Measurements from ENCODE around the gene MMP11.
"Not testable (repeated sequence)": the region's sequence is repeated elsewhere in the genome, so short reads cannot be mapped to it uniquely, and the experiment has no call there.

MMP11 gene, protein sequence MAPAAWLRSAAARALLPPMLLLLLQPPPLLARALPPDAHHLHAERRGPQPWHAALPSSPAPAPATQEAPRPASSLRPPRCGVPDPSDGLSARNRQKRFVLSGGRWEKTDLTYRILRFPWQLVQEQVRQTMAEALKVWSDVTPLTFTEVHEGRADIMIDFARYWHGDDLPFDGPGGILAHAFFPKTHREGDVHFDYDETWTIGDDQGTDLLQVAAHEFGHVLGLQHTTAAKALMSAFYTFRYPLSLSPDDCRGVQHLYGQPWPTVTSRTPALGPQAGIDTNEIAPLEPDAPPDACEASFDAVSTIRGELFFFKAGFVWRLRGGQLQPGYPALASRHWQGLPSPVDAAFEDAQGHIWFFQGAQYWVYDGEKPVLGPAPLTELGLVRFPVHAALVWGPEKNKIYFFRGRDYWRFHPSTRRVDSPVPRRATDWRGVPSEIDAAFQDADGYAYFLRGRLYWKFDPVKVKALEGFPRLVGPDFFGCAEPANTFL

DNA sequence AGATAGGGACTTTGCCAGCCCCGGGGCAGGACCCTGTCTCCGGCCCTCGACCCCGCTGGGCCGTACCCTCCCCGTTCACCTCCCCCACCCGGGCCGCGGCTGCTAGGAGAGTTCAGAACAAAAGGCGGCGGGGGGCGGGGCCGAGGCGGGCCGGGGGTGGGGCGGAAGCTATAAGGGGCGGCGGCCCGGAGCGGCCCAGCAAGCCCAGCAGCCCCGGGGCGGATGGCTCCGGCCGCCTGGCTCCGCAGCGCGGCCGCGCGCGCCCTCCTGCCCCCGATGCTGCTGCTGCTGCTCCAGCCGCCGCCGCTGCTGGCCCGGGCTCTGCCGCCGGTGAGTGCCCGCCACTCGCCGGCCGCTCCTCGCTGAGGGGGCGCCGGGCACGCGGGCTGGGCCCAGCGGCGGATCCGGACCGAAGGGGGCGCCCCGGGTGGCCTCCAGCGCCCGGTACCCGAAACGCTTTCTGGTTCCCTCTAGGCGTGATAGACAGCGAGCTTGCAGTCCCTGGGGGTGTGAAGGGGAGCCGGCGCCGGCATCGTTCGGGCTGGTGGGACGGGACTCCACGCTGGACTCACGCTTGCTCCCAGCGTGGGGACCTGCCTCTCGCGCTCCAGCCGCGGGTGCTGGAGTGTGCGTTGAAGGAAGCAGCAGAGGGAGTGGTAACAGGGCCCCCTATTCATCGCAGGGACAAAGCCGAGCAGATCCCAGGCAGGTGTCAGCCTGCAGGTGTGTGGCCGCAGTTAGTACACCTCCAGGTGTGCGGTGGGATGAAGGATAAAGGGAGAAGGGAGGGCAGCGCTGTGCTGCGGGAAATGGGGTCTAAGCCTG, at the start of gene MMP11:
TSS of gene MMP11 (plus strand) at position 201 of the 825 bp plus-strand sequence. CDS start at position 223, 22 bp downstream.
- peak; percentile 23 for DNase-seq

DNA sequence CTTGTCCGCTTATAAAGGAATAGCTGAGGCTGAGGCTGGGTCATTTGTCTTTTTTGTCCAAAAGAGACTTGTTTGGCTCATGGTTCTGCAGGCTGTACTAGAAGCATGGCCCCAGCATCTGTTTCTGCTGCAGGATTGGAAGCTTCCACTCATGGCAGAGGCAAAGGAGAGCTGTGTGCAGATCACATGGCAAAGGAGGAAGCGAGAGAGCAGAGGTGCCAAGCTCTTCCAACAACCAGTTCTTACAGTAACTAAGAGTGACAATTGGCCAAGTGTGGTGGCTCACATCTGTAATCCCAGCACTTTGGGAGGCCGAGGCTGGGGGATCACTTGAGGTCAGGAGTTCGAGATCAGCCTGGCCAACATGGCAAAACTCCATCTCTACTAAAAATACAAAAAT, 44.5 kb upstream of the MMP11 start:
- DNase-seq = not testable (repeated sequence)

DNA sequence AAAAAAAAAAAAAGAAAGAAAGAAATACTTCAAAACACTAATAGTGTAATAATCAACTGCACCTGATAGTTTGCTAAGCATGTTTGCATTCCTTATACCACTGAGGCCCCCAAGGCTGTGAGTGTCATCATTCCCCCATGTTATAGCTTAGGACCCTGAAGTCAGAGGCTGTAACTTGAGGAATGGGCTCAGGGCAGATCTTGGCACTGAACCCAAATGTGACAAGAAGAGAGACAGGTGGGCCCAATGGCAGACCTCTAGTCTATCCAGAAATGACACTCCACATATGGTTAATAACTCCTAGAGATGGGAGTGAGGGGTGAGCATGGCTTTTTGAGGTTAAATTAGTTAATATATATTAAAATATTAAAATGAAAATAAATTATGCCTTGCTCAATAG, 35.0 kb upstream of the MMP11 start:
- no peak for DNase-seq

DNA sequence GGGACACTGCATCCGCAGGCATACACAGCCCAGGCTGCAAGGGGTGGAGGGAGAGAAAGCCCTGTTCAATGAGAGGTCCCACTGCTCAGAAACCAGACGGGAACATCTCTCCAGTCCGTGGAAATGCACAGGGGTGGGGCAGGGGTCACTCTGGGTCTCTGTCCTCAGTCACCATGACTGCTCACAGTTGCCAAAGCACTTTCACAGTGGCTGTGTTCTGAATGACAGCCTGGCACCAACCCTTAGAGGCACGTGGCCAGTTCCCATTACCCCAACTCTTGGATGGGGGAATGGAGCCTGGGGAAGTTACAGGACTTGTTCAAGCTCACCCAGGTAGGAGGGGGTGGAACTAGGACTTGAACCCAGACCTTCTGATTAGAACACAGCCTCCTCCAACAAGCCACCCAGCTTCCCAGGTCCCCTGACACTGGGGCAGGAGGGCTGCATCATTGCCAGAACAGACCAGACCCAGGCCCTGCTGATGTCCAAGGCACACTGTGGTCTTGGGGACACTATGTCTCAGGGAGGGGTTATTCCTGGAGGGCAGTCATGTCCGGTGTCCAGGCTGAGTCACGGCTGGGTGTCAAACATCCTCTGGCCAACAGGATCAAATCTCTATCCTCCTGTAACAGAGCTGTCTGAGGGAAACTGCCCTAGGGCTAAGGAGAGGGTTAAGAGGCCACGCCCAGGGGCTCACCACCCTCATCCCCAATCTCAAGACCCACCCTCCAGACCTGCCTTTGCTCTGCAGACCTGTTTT, 30.0 kb upstream of the MMP11 start:
- no peak for DNase-seq

DNA sequence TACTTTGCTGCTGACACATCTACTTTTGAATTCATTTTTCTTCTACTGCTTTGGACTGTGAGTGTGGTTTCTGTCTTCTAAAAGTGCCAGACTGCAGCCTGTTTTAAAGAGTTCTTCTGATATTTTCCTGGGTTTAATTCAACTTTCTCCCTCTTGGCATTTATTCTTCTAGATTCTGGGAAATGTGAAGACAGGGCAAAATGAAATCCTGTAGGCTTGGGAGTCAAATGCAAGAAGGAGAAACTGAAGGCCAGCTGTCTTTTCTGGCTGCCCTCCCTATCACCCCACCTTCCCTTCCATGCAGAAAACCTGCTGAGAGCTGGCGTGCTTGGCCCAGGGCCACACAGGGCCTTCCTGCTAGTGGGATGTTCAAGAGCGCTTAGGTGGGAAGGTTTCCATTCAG, 29.3 kb upstream of the MMP11 start:
- no peak for DNase-seq

DNA sequence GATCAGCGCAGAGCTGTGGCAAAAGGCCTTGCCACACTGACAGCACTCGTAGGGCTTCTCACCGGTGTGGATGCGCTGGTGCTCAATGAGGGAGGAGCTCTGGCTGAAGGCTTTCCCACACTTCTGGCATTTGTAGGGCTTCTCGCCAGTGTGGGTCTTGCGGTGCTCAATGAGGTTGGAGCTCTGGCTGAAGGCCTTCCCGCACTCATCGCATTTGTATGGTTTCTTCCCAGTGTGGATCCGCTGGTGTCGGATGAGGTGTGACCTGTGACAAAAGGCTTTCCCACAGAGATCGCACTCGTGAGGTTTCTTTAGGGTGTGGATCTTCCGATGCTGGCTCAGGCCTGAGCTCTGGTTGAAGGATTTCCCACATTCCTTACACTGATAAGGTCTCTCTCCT, 28.6 kb upstream of the MMP11 start:
- DNase-seq = no peak

DNA sequence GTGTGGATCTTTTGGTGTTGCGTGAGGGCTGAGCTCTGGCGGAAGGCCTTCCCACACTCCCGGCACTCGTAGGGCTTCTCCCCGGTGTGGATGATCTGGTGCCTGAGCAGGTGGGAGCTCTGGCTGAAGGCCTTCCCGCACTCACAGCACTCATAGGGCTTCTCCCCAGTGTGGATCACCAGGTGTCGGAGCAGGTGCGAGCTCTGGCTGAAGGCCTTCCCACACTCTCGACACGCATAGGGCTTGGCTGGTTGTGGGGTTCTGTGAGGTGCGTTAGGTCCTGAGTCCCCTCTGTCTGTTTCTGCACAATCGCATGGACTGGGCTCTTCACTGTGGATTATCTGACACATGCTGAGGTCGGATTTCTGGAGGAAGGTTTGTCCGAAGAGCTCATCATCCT, 28.2 kb upstream of the MMP11 start:
- no peak for DNase-seq

DNA sequence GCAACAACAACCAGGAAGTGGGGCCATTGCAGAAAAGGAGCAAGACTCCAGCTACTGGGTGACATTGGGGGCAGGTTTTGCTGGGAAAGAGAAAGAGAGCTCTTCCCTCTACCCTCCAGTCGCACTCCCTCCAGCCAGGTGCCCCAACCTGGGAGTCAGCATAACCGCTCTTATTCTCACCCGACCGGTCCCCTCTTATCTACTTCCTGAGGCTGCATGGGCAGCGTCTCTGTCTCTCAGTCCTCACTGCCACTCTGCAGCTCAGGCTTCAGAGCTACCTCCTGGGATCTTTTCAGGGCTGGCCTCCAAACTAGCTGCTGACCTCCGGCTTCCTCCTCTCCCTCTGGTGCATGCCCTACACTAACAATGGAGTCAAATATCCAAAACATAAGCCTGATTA, 26.9 kb upstream of the MMP11 start:
- DNase-seq = no peak

DNA sequence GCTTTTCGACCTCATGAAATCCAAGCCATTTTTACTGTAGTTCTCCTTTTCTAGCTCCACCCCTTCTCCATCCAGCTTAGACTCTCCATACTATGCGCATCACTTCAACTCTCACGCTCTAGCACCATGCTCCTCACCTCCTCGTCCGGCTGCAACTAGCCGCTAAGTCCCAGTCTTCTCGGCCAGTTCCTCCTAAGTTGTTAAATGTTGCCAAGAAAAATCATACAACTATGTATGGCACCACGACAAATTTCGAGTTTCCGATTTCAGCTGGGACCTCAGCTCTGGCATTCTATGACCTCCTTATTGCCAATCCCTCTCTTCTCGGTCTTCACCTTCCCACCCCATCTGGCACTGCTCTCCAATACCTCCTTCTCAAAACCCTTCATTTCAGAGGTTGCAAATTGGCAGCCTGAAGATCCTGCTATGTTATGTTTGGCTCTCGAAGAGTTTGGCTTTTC, 22.8 kb upstream of the MMP11 start:
- DNase-seq = no peak

DNA sequence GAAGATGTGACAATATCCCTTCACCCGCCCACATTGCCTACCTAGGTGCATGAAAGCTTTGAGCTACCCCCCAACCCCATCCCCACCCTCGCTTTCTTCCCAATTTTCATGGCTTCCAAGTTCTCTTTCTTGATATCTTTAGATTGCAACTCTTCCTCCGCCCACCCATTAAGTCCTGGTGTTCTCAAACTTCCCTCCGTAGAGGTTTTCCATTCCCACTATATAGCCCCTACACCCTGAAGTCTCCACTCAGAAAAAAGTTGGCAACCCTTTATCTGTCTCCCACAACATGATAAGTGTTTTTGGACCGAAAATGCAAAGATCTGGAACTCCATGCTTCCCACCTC, 22.3 kb upstream of the MMP11 start:
- no peak for DNase-seq

DNA sequence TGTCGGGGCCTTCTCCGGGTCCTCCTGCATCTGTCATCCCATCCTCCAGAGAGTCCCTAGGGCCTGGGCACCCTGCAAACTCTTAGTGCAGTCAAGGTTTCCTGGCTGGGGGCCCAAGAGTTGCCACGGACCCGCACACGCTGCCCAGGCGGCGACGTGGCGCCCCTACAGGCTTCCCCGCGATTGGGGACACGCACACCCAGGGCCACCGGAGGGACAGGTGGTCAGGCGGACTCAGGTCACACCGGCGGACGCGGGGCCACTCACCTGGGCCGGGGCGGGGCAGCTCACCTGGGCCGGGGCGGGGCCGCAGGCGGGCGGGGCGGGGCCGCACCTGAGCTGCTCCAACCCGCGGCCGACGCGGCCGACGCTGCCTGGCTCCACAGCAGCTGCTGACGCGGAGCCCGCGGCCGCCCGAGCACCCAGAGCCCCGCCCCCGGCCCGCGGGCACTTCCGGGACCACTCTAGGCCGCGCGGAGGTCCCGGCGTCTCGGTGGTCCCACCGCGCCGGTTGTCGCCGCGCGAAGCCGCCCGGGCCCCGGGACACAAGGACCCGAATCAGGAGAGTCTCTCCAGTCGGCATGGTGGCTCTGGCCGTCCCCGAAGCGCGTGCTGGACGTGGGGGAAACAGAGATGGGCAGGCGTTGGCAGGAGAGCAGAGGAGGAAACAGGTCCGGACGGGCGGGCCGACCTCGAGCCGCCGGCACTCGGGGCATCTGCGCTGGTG, 21.8 kb upstream of the MMP11 start, which contains the start of gene ZNF70:
TSS of gene ZNF70 (minus strand) at position 399 of the 727 bp plus-strand sequence. CDS start 5,972 bp downstream, outside the sequence.
- DNase-seq = peak; percentile 76

DNA sequence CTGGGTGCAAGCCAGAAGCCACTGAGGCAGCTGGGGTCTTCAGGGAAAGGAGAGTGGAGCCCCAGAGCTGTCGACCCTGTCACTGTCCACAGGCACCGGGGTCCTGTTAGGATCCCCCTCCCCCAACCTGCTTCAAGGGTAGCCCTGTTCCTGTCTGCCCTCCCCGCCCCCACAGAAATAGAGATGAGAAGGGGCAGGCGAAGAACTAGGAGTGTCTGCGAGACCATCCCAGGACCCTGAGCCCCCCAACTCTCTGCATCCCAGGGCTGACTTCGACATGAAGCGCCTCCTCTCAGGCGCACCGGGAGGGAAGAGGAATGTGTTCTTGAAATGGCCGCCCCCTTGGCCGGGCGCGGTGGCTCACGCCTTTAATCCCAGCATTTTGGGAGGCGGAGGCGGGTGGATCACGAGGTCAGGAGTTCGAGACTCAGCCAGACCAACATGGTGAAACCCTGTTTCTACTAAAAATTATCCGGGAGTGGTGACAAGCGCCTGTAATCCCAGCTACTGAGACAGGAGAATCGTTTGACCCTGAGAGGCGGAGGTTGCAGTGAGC, 21.1 kb upstream of the MMP11 start:
- no peak for DNase-seq

DNA sequence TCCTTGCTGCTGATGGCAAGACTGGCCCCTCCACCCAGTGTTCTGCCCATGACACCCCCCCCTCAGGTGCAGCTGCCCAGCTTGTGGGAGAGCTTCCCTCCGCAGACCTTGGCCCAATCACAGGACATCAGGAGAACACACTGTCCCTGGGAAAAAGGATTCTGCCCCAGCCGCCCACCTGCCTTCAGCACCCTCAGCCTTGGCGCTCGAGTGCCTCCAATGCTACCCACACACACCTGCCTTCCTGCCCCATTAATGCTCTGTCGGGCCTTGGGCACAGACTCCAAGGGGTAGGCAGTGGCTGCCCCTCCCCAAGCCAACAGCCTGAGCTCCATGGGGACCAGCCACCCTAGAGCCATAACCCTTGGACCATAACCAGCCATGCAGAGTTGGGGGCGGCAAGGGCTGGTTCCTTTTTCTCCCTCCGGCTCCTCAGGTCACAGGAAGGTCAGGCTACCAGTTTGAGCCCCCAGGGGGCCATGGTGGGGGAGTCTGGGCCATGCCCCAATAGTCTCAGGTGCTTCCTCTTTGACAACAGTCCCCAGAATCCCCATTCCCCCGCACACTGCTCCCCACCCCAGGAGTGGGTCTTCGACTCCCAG, 20.5 kb upstream of the MMP11 start:
- DNase-seq = no peak

DNA sequence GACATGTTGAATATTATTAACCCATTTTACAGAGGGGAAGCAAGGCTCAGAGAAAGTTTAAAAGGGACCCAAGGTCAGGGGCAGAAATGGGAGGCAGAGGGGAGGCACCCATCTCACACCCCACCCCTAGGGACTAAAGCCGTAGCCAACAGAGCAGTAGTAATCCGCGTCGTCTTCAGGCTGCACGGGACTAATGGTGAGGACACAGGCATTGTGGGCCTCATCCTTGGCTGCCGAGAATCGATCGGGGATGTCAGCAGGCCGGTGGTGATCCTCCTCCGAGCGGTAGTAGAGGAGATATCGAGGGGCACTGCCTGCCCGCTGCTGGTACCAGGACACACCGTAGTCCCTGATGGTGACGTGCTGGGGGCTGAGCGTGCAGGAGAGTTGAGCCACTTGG, 19.9 kb upstream of the MMP11 start:
- no peak for DNase-seq

DNA sequence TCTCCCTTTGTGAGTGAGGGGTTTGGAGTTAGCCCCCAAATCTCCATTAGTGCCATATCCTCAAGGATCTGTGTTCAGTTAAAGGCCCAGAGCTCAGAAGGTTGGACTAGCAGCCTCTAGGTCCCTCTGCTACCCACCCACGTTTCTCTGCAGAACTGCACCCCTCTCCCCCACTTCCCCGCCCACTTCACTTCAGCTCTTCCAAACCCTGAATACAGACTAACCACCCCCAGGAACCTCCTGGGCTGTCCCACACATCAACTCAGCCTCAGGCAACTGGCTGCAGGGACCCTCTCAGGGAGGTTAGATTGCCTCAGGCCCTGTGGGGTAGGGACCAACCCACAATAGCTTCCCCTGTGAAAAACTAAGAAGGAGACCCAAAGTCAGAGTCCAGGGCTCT, 19.3 kb upstream of the MMP11 start:
- DNase-seq = no peak

DNA sequence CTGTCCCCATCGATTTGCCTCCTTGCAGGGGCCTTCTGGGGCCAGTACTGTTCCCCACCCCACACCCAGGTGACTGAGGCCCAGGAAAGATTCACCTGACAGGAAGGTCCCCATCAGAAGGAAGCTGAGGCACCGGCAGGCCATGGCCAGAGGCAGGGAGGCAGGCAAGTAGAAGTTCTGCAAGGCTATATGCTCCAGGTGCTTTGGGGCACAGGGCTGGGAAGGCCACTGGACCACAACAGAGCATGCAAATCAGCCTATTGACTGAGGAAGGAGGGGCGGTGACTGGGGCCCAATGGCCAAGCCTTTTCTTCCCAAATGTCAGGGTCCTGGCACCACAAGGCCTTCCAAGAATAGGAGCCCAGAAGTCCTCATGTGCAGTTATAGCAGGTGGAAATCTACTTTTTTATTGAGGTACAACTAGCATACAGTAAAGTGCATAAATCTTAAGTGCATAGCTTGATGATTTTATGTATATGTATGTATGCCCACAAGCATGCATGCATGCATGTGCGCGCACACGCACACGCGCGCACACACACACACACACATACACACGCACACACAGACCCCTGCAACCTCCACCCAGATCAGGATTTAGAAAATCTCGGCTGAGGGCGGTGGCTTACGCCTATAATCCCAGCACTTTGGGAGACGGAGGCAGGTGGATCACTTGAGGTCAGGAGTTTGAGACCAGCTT, 18.3 kb upstream of the MMP11 start, which contains the start of gene VPREB3:
TSS of gene VPREB3 (minus strand) at position 206 of the 700 bp plus-strand sequence. CDS start at position 144, 62 bp downstream.
- DNase-seq = no peak

DNA sequence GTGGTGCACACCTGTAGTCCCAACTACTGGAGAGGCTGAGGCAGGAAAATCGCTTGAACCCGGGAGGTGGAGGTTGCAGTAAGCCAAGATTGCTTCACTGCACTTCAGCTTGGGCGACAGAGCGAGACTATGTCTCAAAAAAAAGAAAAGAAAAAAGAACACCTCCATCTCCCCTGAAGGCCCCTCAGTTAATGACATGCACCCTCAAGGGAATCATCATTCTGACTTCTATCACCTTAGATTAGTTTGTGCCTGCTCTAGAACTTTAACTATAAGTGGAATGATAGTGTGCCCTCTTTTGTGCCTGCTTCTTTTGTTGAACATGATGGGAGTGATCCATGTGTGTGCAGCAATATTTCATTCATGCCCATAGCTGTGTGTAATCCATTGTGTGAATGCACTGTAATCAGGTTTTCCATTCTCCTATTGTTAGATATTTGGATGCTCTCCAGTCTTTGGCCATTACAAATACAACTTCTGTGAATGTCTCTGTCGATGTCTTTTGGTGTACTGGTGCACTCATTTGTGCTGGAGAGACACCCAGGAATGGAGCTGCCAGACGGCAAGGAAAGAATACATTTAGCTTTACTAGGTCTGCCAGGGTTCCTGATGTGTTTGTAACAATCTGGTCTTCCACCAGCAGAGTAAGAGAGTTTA, 17.5 kb upstream of the MMP11 start:
- no peak for DNase-seq

DNA sequence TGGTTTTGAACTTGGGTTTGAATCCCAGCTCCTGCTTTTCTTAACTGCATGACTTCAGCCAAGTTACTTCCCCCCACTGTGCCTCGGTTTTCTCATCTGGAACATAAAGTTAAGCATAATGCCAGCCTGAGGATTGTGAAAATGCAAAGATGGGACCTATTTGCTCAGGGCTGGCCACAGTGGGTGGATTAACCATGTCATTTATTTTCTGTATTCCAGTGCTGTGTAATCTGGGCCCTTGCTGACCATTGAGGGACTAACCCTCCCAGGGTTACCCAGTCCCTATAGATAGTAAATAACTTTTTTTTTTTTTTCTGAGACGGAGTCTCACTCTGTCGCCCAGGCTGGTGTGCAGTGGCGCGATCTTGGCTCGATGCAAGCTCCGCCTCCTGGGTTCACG, 16.9 kb upstream of the MMP11 start:
- DNase-seq = no peak

DNA sequence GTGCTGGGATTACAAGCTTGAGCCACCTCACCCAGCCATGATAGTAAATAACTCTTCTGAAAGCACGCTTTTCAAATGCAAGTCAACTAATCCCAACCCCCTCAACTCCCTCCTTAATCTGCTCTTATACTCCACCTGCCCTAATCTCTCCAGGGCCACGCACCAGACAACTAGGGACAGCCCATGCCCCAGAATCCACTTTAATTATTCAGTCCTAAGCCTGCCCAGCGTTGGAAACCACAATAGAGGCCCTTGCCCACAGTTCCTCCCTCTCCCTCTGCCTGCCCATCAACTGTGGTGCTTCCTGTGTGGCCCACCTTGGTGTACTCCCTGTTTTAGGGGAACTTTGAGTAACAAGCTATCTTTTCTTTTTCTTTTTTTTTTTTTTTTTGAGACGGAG, 15.8 kb upstream of the MMP11 start:
- no peak for DNase-seq

DNA sequence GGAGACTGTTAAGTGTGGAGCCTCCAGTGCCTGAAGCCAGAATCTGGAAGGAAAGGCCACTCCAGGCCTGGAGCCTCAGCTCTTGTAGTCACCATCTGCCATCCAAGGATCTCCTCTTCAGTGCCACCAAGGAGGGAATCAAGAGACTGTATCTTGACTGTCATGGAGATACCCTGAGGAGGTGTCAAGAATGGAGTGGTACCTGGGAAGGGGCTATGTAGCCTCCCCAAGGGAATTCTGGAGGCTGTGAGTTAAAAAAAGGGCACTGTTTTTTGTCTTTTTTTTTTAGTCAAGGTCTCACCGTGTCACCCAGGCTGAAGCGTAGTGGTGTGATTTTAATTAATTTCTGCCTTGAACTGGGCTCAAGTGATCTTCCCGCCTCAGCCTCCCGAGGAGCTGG, 13.1 kb upstream of the MMP11 start:
- DNase-seq = no peak
